MM.1S (cell line): Measurements from ENCODE around the gene COX4I1.

Experiments
- EZH2 ChIP-seq: fragments of 300-600 bp; sonication (generic); optimal IDR thresholded peaks from 2 replicates; pipeline ENCODE3; 2017; ENCODE audit warnings: low read depth, mild to moderate bottlenecking, antibody characterized with exemption, low read length, mixed read lengths
- TF ChIP-seq, protein P1 (sequence below): fragments of 300-600 bp; sonication (generic); IDR thresholded peaks from 2 replicates; pipeline ENCODE4 v1.5.1; 2016; ENCODE audit warnings: antibody characterized with exemption, low read length, mixed read lengths

- TF ChIP-seq, protein P1, sequence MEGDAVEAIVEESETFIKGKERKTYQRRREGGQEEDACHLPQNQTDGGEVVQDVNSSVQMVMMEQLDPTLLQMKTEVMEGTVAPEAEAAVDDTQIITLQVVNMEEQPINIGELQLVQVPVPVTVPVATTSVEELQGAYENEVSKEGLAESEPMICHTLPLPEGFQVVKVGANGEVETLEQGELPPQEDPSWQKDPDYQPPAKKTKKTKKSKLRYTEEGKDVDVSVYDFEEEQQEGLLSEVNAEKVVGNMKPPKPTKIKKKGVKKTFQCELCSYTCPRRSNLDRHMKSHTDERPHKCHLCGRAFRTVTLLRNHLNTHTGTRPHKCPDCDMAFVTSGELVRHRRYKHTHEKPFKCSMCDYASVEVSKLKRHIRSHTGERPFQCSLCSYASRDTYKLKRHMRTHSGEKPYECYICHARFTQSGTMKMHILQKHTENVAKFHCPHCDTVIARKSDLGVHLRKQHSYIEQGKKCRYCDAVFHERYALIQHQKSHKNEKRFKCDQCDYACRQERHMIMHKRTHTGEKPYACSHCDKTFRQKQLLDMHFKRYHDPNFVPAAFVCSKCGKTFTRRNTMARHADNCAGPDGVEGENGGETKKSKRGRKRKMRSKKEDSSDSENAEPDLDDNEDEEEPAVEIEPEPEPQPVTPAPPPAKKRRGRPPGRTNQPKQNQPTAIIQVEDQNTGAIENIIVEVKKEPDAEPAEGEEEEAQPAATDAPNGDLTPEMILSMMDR, result no peak
- no peak for TF ChIP-seq EZH2
Observed at GRCh38 chr16:85784813-85785212, 14.7 kb upstream of the COX4I1 start.
